ENCODE data around the gene HELLS. TPM values are rescaled to one million over a fixed set of nuclear protein-coding genes. Genes with fewer than 3 reads are reported as not detected.

Gene HELLS
- total and polyA plus RNA-seq, 9 donors: 5.7 to 19.4 (median 9.8) TPM

- Histone ChIP-seq H3K9me3 (replicated peaks; ENCODE audit: control insufficient read depth, low read depth, low read length) (no peaks in the 10 kb centered on the region), H3K27me3 (ENCODE audit: control insufficient read depth, insufficient read depth, low read length) (no peaks in the 10 kb centered on the region), H3K36me3 (ENCODE audit: control insufficient read depth, insufficient read depth, low read length) (peaks cover 5% of the 10 kb centered on the region), H3K4me3 (ENCODE audit: low read length) (no peak overlapping the region), H3K27ac (ENCODE audit: low read length) (no peak overlapping the region), H3K4me1 (ENCODE audit: control insufficient read depth, insufficient read depth, low read length) (no peaks in the 10 kb centered on the region)
- WGBS (ENCODE audit: insufficient coverage): 92% methylated on average over 3 of the region's 8 CpGs
- peak; percentile 9 for DNase-seq
Measured at GRCh38 chr10:94602729-94603515, 57.3 kb downstream of the HELLS start.

- Histone ChIP-seq H3K27ac (ENCODE audit: low read length) (no peak overlapping the region), H3K27me3 (ENCODE audit: control insufficient read depth, insufficient read depth, low read length) (no peaks in the 10 kb centered on the region), H3K4me1 (ENCODE audit: control insufficient read depth, insufficient read depth, low read length) (no peaks in the 10 kb centered on the region), H3K4me3 (ENCODE audit: low read length) (no peak overlapping the region), H3K36me3 (ENCODE audit: control insufficient read depth, insufficient read depth, low read length) (peaks cover 3% of the 10 kb centered on the region), H3K9me3 (replicated peaks; ENCODE audit: control insufficient read depth, low read depth, low read length) (no peaks in the 10 kb centered on the region)
- DNase-seq: no peak
- WGBS (ENCODE audit: insufficient coverage): no CpG with 5 or more reads among the region's 1 CpG
Measured at GRCh38 chr10:94607111-94607510, 61.5 kb downstream of the HELLS start.

- H3K36me3 ChIP-seq (ENCODE audit: control insufficient read depth, insufficient read depth, low read length): no peaks in the 10 kb centered on the region
- DNase-seq: peak; percentile 75
- H3K4me1 ChIP-seq (ENCODE audit: control insufficient read depth, insufficient read depth, low read length): no peaks in the 10 kb centered on the region
- no peak overlapping the region for H3K4me3 ChIP-seq (ENCODE audit: low read length)
- no CpG with 5 or more reads among the region's 4 CpGs for WGBS (ENCODE audit: insufficient coverage)
- H3K27ac ChIP-seq (ENCODE audit: low read length): no peak overlapping the region
- no peaks in the 10 kb centered on the region for H3K9me3 ChIP-seq (replicated peaks; ENCODE audit: control insufficient read depth, low read depth, low read length)
- no peaks in the 10 kb centered on the region for H3K27me3 ChIP-seq (ENCODE audit: control insufficient read depth, insufficient read depth, low read length)
Measured at GRCh38 chr10:94608559-94608958, 63.0 kb downstream of the HELLS start.

- Histone ChIP-seq H3K36me3 (ENCODE audit: control insufficient read depth, insufficient read depth, low read length) (no peaks in the 10 kb centered on the region), H3K4me1 (ENCODE audit: control insufficient read depth, insufficient read depth, low read length) (no peaks in the 10 kb centered on the region), H3K4me3 (ENCODE audit: low read length) (no peak overlapping the region), H3K27ac (ENCODE audit: low read length) (no peak overlapping the region), H3K9me3 (replicated peaks; ENCODE audit: control insufficient read depth, low read depth, low read length) (no peaks in the 10 kb centered on the region), H3K27me3 (ENCODE audit: control insufficient read depth, insufficient read depth, low read length) (no peaks in the 10 kb centered on the region)
- DNase-seq: no peak
- WGBS (ENCODE audit: insufficient coverage): no CpG with 5 or more reads among the region's 2 CpGs
Measured at GRCh38 chr10:94614558-94614957, 69.0 kb downstream of the HELLS start.

GRCh38 chr10:94617389-94617944, 71.9 kb downstream of the HELLS start:
- Histone ChIP-seq H3K27me3 (ENCODE audit: control insufficient read depth, insufficient read depth, low read length) (no peaks in the 10 kb centered on the region), H3K27ac (ENCODE audit: low read length) (no peak overlapping the region), H3K9me3 (replicated peaks; ENCODE audit: control insufficient read depth, low read depth, low read length) (no peaks in the 10 kb centered on the region), H3K4me1 (ENCODE audit: control insufficient read depth, insufficient read depth, low read length) (no peaks in the 10 kb centered on the region), H3K36me3 (ENCODE audit: control insufficient read depth, insufficient read depth, low read length) (no peaks in the 10 kb centered on the region), H3K4me3 (ENCODE audit: low read length) (no peak overlapping the region)
- DNase-seq: no peak
- WGBS (ENCODE audit: insufficient coverage): 37% methylated on average over 5 of the region's 5 CpGs

GRCh38 chr10:94622666-94623205, 77.1 kb downstream of the HELLS start:
- no peak for DNase-seq
- Histone ChIP-seq H3K27me3 (ENCODE audit: control insufficient read depth, insufficient read depth, low read length) (no peaks in the 10 kb centered on the region), H3K36me3 (ENCODE audit: control insufficient read depth, insufficient read depth, low read length) (no peaks in the 10 kb centered on the region), H3K4me1 (ENCODE audit: control insufficient read depth, insufficient read depth, low read length) (no peaks in the 10 kb centered on the region), H3K9me3 (replicated peaks; ENCODE audit: control insufficient read depth, low read depth, low read length) (no peaks in the 10 kb centered on the region), H3K4me3 (ENCODE audit: low read length) (no peak overlapping the region), H3K27ac (ENCODE audit: low read length) (no peak overlapping the region)
- no CpG with 5 or more reads among the region's 1 CpG for WGBS (ENCODE audit: insufficient coverage)

GRCh38 chr10:94623572-94623971, 78.0 kb downstream of the HELLS start:
- no peak overlapping the region for H3K4me3 ChIP-seq (ENCODE audit: low read length)
- no peaks in the 10 kb centered on the region for H3K4me1 ChIP-seq (ENCODE audit: control insufficient read depth, insufficient read depth, low read length)
- H3K27ac ChIP-seq (ENCODE audit: low read length): no peak overlapping the region
- no CpG with 5 or more reads among the region's 2 CpGs for whole genome bisulfite sequencing (ENCODE audit: insufficient coverage)
- H3K27me3 ChIP-seq (ENCODE audit: control insufficient read depth, insufficient read depth, low read length): no peaks in the 10 kb centered on the region
- H3K9me3 ChIP-seq (replicated peaks; ENCODE audit: control insufficient read depth, low read depth, low read length): no peaks in the 10 kb centered on the region
- no peak for DNase-seq
- H3K36me3 ChIP-seq (ENCODE audit: control insufficient read depth, insufficient read depth, low read length): no peaks in the 10 kb centered on the region

- no peak for DNase-seq
- no peaks in the 10 kb centered on the region for H3K27me3 ChIP-seq (ENCODE audit: control insufficient read depth, insufficient read depth, low read length)
- H3K4me3 ChIP-seq (ENCODE audit: low read length): no peak overlapping the region
- no peaks in the 10 kb centered on the region for H3K4me1 ChIP-seq (ENCODE audit: control insufficient read depth, insufficient read depth, low read length)
- H3K9me3 ChIP-seq (replicated peaks; ENCODE audit: control insufficient read depth, low read depth, low read length): no peaks in the 10 kb centered on the region
- H3K27ac ChIP-seq (ENCODE audit: low read length): no peak overlapping the region
- H3K36me3 ChIP-seq (ENCODE audit: control insufficient read depth, insufficient read depth, low read length): no peaks in the 10 kb centered on the region
- no CpG with 5 or more reads among the region's 2 CpGs for WGBS (ENCODE audit: insufficient coverage)
Measured at GRCh38 chr10:94626476-94626875, 80.9 kb downstream of the HELLS start.

GRCh38 chr10:94627511-94627910, 81.9 kb downstream of the HELLS start:
- H3K9me3 ChIP-seq (replicated peaks; ENCODE audit: control insufficient read depth, low read depth, low read length): no peaks in the 10 kb centered on the region
- H3K4me3 ChIP-seq (ENCODE audit: low read length): no peak overlapping the region
- no peak for DNase-seq
- WGBS (ENCODE audit: insufficient coverage): 71% methylated on average over 1 of the region's 1 CpG
- no peak overlapping the region for H3K27ac ChIP-seq (ENCODE audit: low read length)
- no peaks in the 10 kb centered on the region for H3K27me3 ChIP-seq (ENCODE audit: control insufficient read depth, insufficient read depth, low read length)
- no peaks in the 10 kb centered on the region for H3K4me1 ChIP-seq (ENCODE audit: control insufficient read depth, insufficient read depth, low read length)
- no peaks in the 10 kb centered on the region for H3K36me3 ChIP-seq (ENCODE audit: control insufficient read depth, insufficient read depth, low read length)

GRCh38 chr10:94630017-94630688, 84.6 kb downstream of the HELLS start:
- peaks cover 3% of the 10 kb centered on the region for H3K9me3 ChIP-seq (replicated peaks; ENCODE audit: control insufficient read depth, low read depth, low read length)
- WGBS (ENCODE audit: insufficient coverage): no CpG with 5 or more reads among the region's 4 CpGs
- H3K27me3 ChIP-seq (ENCODE audit: control insufficient read depth, insufficient read depth, low read length): no peaks in the 10 kb centered on the region
- H3K36me3 ChIP-seq (ENCODE audit: control insufficient read depth, insufficient read depth, low read length): no peaks in the 10 kb centered on the region
- H3K27ac ChIP-seq (ENCODE audit: low read length): no peak overlapping the region
- H3K4me3 ChIP-seq (ENCODE audit: low read length): no peak overlapping the region
- DNase-seq: peak; percentile 25
- no peaks in the 10 kb centered on the region for H3K4me1 ChIP-seq (ENCODE audit: control insufficient read depth, insufficient read depth, low read length)

Measured in muscle of leg (tissue), 11 donors.